Left lung (tissue), 10 donors: Measurements from ENCODE around the gene C10orf120. TPM values are rescaled to one million over a fixed set of nuclear protein-coding genes. Genes with fewer than 3 reads are reported as not detected.

Experiments
- ATAC-seq: fragments of 200-7000 bp; cut with Tn5 transposase; one replicate; pipeline ENCODE4 v1.9.1; 2020; ENCODE audit warnings: moderate library complexity
- DNase-seq, 4 donors: peaks; one replicate each; pipeline ENCODE4 v3.0.0-alpha.2; 2013 to 2020
- H3K27ac ChIP-seq, 2 donors: fragments of 200-600 bp; sonication (generic) in 1 of 2; one replicate each; pipeline versions ENCODE4 v1.5.0 to v1.8.0; 2020 to 2021
- H3K27me3 ChIP-seq, 2 donors: fragments of 200-600 bp; sonication (generic) in 1 of 2; one replicate each; pipeline versions ENCODE4 v1.5.0 to v1.8.0; 2020 to 2021
- H3K36me3 ChIP-seq, 2 donors: fragments of 200-600 bp; sonication (generic) in 1 of 2; one replicate each; pipeline versions ENCODE4 v1.5.0 to v1.8.0; 2020 to 2021
- H3K4me1 ChIP-seq, 2 donors: fragments of 200-600 bp; one replicate each; pipeline ENCODE4 v1.8.0; 2021
- H3K4me3 ChIP-seq, 2 donors: fragments of 200-600 bp; sonication (generic) in 1 of 2; one replicate each; pipeline versions ENCODE4 v1.5.0 to v1.8.0; 2020 to 2021; ENCODE audit warnings: mild to moderate bottlenecking in 1 of 2
- H3K9me3 ChIP-seq, 2 donors: fragments of 200-600 bp; sonication (generic) in 1 of 2; one replicate each; pipeline versions ENCODE4 v1.5.0 to v1.8.0; 2020 to 2021
- intact Hi-C, 2 donors: fragments of 100-400 bp; cut with DNase I; formaldehyde crosslinking; loops; one replicate each; pipeline versions ENCODE4 v1.11.2 to v1.14.2; 2022
- polyA plus RNA-seq, 6 donors: library from polyadenylated mRNA; unstranded; fragments of 120-200 nt; gene quantifications; one replicate each; pipeline ENCODE4 v1.2.1, GENCODE V29; 2013; ENCODE audit not compliant: insufficient read length in 6 of 6
- total RNA-seq, 2 donors: library from RNA; stranded (reverse); fragmentation: NEBNext Ultra II Directional; extraction: Animal tissue kit (Norgen Biotek cat#: 25700); gene quantifications; one replicate each; pipeline ENCODE4 v1.2.1, GENCODE V29; 2021
- TF ChIP-seq, protein P1 (sequence below), 2 donors: fragments of 200-600 bp; sonication (generic) in 1 of 2; IDR thresholded peaks; one replicate each; pipeline versions ENCODE4 v1.5.0 to v1.8.0; 2021; ENCODE audit warnings: antibody characterized with exemption in 2 of 2
- donor health status: DM: no; HTN: yes; CAD: no.
- donor health status: DM: no; HTN: no; CAD: no.

C10orf120 gene
- total and polyA plus RNA-seq, 8 donors = not detected

DNA sequence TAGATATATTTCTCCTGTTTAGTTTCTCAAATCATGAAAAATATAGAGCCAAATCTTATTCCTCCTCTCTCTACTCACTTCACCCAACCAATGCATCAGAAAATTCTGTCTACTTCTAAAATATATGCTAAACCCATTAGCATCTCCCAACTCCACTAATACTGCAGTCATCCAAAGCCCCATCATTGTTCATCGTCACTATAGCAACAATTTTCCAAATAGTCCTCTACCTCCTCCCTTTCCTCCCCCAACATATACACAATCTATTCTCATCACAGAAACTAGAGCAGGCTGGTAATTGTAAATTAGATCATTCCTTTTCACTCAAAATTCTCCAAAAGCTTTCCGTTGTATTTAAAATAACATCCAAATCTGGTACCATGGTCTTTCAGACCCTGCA, 38.4 kb upstream of the C10orf120 start:
- no peaks in the 10 kb centered on the region for H3K4me1 ChIP-seq
- no peaks in the 10 kb centered on the region for H3K36me3 ChIP-seq
- H3K27me3 ChIP-seq = peaks cover 0 to 11% of the 10 kb centered on the region in 2 donors
- DNase-seq = no peak
- no peak overlapping the region for H3K27ac ChIP-seq
- TF ChIP-seq, protein P1, sequence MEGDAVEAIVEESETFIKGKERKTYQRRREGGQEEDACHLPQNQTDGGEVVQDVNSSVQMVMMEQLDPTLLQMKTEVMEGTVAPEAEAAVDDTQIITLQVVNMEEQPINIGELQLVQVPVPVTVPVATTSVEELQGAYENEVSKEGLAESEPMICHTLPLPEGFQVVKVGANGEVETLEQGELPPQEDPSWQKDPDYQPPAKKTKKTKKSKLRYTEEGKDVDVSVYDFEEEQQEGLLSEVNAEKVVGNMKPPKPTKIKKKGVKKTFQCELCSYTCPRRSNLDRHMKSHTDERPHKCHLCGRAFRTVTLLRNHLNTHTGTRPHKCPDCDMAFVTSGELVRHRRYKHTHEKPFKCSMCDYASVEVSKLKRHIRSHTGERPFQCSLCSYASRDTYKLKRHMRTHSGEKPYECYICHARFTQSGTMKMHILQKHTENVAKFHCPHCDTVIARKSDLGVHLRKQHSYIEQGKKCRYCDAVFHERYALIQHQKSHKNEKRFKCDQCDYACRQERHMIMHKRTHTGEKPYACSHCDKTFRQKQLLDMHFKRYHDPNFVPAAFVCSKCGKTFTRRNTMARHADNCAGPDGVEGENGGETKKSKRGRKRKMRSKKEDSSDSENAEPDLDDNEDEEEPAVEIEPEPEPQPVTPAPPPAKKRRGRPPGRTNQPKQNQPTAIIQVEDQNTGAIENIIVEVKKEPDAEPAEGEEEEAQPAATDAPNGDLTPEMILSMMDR (IDR thresholded peaks at IDR 0.05) = no peak
- no peaks in the 10 kb centered on the region for H3K9me3 ChIP-seq
- H3K4me3 ChIP-seq = no peak overlapping the region
- intact Hi-C loops = no loop called here
- no peak for ATAC-seq

DNA sequence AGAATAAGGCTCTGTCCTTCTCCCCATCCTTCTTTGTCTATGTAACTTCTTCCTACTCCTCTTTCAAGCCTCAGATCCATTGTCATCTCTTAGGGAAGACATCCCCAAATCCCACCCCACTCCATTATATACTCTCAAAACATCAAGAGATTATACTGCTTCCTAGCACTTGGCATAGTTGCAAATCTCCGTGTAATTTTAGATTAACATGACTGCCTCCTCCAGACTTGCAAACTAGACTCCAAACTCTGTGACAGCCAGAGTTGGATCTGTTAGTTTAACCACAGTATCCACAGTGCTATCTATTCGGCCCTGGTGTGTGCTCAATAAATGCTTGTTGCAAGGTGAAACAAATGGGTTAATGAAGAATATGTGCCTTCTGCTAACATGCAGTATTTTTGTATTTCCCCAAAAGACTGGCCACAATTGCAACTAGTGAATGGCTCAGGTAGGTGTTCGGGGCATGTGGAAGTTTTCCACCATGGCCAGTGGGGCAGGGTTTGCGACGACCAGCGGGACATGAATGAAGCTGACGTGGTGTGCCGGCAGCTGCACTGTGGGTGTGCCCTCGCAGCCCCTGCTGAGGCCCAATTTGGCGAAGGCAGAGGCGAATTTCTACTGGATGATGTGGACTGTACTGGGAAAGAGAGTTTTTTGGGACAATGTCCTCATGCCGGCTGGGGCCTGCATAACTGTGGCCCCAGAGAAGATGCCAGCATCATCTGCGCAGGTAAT, 34.5 kb upstream of the C10orf120 start:
- no peak for DNase-seq
- no peak overlapping the region for H3K27ac ChIP-seq
- no peak for ATAC-seq
- intact Hi-C loops = no loop called here
- no peak overlapping the region for H3K4me3 ChIP-seq
- no peaks in the 10 kb centered on the region for H3K4me1 ChIP-seq
- H3K36me3 ChIP-seq = no peaks in the 10 kb centered on the region
- no peaks in the 10 kb centered on the region for H3K9me3 ChIP-seq
- H3K27me3 ChIP-seq = peaks cover 0 to 20% of the 10 kb centered on the region in 2 donors
- TF ChIP-seq, protein P1 (IDR thresholded peaks at IDR 0.05) = no peak

DNA sequence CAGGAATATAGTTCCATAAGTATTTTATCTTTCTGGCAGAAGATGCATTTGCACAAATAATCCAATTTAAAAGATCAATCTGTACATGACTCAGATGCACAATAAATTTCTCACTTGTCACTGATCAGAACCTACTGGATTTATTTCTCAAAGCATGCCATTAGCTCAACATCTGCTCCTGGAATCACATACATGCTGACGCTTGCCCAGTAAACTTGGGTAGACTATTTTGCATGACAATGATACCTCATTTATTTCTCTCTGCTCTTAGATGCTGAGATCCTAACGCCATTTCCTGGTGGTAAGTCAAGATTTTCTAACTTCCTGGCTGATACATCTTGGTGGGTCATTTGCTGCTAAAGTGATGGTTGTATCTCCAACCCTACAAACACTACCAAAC, 33.8 kb upstream of the C10orf120 start:
- H3K4me1 ChIP-seq = no peaks in the 10 kb centered on the region
- H3K4me3 ChIP-seq = no peak overlapping the region
- no peak for ATAC-seq
- H3K27ac ChIP-seq = no peak overlapping the region
- intact Hi-C loops = no loop called here
- H3K9me3 ChIP-seq = no peaks in the 10 kb centered on the region
- no peaks in the 10 kb centered on the region for H3K36me3 ChIP-seq
- TF ChIP-seq, protein P1 (IDR thresholded peaks at IDR 0.05) = no peak
- no peak for DNase-seq
- peaks cover 0 to 20% of the 10 kb centered on the region in 2 donors for H3K27me3 ChIP-seq

DNA sequence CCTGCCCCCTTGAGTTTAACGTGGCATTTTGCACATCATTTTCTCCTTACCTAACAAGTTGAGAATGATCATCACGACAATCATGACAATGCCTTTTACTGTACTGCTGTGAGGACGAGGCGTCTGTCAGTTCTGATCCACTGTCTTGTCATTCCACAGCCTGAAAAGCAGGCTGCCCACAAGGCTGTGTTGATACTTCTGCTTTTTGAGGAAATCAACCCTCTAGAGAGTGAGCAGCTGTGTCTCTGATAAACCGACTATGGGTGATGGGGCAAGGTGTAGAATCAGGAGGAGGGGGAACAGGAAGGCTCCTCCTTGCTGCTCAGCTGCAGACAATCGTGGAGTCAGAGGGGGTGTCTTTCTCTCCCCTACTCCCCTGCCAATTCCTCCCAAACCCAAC, 30.6 kb upstream of the C10orf120 start:
- intact Hi-C loops = no loop called here
- Histone ChIP-seq H3K4me1 (no peaks in the 10 kb centered on the region), H3K36me3 (no peaks in the 10 kb centered on the region), H3K27ac (no peak overlapping the region), H3K9me3 (no peaks in the 10 kb centered on the region), H3K4me3 (no peak overlapping the region), H3K27me3 (peaks cover 0 to 24% of the 10 kb centered on the region in 2 donors)
- DNase-seq = no peak
- TF ChIP-seq, protein P1 (IDR thresholded peaks at IDR 0.05) = no peak
- ATAC-seq = no peak

DNA sequence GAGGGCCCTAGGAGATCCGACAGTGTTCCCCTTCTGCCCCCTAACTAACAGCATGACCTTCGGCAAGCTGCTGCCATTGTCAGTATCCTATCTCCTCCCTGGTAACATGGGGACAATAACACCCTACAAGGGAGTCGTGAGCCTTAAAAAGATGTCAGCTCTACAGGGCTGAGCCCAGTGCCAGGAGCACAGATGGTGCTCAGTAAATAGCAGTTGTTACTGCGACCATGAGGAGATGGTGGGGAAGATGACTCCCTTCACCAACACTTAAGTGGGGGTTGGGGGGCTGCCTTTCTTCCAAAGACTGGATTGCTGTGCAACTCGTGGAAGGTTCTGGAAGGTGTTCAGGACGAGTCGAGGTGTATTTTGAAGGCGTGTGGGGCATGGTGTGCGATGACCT, 29.5 kb upstream of the C10orf120 start:
- DNase-seq = no peak
- TF ChIP-seq, protein P1 (IDR thresholded peaks at IDR 0.05) = no peak
- H3K4me1 ChIP-seq = no peaks in the 10 kb centered on the region
- intact Hi-C loops = no loop called here
- no peak overlapping the region for H3K4me3 ChIP-seq
- no peaks in the 10 kb centered on the region for H3K36me3 ChIP-seq
- ATAC-seq = no peak
- no peak overlapping the region for H3K27ac ChIP-seq
- H3K27me3 ChIP-seq = peaks cover 0 to 19% of the 10 kb centered on the region in 2 donors
- H3K9me3 ChIP-seq = no peaks in the 10 kb centered on the region
